ENCODE data around the gene TCF3. TPM values are rescaled to one million over a fixed set of nuclear protein-coding genes. Genes with fewer than 3 reads are reported as not detected.

Gene TCF3
- total and polyA plus RNA-seq, 5 donors from 2014 or later = 3.4 to 56.5 (median 3.6) TPM

GRCh38 chr19:1585243-1585580 lies 67.2 kb downstream of the TCF3 start:
- H3K27me3 ChIP-seq (ENCODE audit: control insufficient read depth, insufficient read depth, low read length) = no peaks in the 10 kb centered on the region
- no peak overlapping the region for H3K27ac ChIP-seq (ENCODE audit: insufficient read depth, low read length, poor library complexity, severe bottlenecking)
- H3K9me3 Mint-ChIP-seq = no peaks in the 10 kb centered on the region
- DNase-seq (no peak), ATAC-seq (ENCODE audit: low read depth in 2 of 2) (no peak)
- H3K27ac Mint-ChIP-seq = no peak overlapping the region
- H3K4me1 Mint-ChIP-seq = peaks cover 0 to 12% (median 3%) of the 10 kb centered on the region in 4 donors
- H3K36me3 ChIP-seq (ENCODE audit: control insufficient read depth, insufficient read depth, low read length) = peaks cover 16% of the 10 kb centered on the region
- H3K4me3 ChIP-seq (ENCODE audit: low read depth, low read length) = no peak overlapping the region
- H3K4me1 ChIP-seq (ENCODE audit: control insufficient read depth, insufficient read depth, low read length, poor library complexity, severe bottlenecking) = peaks cover under 1% of the 10 kb centered on the region
- H3K27me3 Mint-ChIP-seq = no peaks in the 10 kb centered on the region
- no peak overlapping the region for H3K4me3 Mint-ChIP-seq
- H3K9me3 ChIP-seq (ENCODE audit: control insufficient read depth in 2 of 2, low read length in 2 of 2) = no peaks in the 10 kb centered on the region
- no peaks in the 10 kb centered on the region for H3K36me3 Mint-ChIP-seq

GRCh38 chr19:1584500-1585242 lies 67.7 kb downstream of the TCF3 start:
- no peak for ATAC-seq (ENCODE audit: low read depth in 2 of 2)
- no peak overlapping the region for H3K27ac ChIP-seq (ENCODE audit: insufficient read depth, low read length, poor library complexity, severe bottlenecking)
- no peaks in the 10 kb centered on the region for H3K9me3 ChIP-seq (ENCODE audit: control insufficient read depth in 2 of 2, low read length in 2 of 2)
- peak overlapping the region in 1 of 3 donors; percentile 43 for H3K27ac Mint-ChIP-seq
- no peaks in the 10 kb centered on the region for H3K27me3 ChIP-seq (ENCODE audit: control insufficient read depth, insufficient read depth, low read length)
- H3K4me1 Mint-ChIP-seq = peaks cover 0 to 10% (median 3%) of the 10 kb centered on the region in 4 donors
- DNase-seq = no peak
- H3K4me3 Mint-ChIP-seq = no peak overlapping the region
- peaks cover 20% of the 10 kb centered on the region for H3K36me3 ChIP-seq (ENCODE audit: control insufficient read depth, insufficient read depth, low read length)
- H3K4me1 ChIP-seq (ENCODE audit: control insufficient read depth, insufficient read depth, low read length, poor library complexity, severe bottlenecking) = no peaks in the 10 kb centered on the region
- no peaks in the 10 kb centered on the region for H3K9me3 Mint-ChIP-seq
- no peaks in the 10 kb centered on the region for H3K27me3 Mint-ChIP-seq
- peaks cover 4% of the 10 kb centered on the region for H3K36me3 Mint-ChIP-seq
- H3K4me3 ChIP-seq (ENCODE audit: low read depth, low read length) = no peak overlapping the region

- Mint-ChIP-seq H3K36me3 (peaks cover 4% of the 10 kb centered on the region), H3K27ac (no peak overlapping the region), H3K4me1 (peaks cover 0 to 8% (median 2%) of the 10 kb centered on the region in 4 donors), H3K27me3 (no peaks in the 10 kb centered on the region), H3K4me3 (no peak overlapping the region), H3K9me3 (no peaks in the 10 kb centered on the region)
- H3K4me3 ChIP-seq (ENCODE audit: low read depth, low read length) = no peak overlapping the region
- peaks cover 24% of the 10 kb centered on the region for H3K36me3 ChIP-seq (ENCODE audit: control insufficient read depth, insufficient read depth, low read length)
- H3K27ac ChIP-seq (ENCODE audit: insufficient read depth, low read length, poor library complexity, severe bottlenecking) = no peak overlapping the region
- no peaks in the 10 kb centered on the region for H3K27me3 ChIP-seq (ENCODE audit: control insufficient read depth, insufficient read depth, low read length)
- DNase-seq (no peak), ATAC-seq (ENCODE audit: low read depth in 2 of 2) (no peak)
- no peaks in the 10 kb centered on the region for H3K9me3 ChIP-seq (ENCODE audit: control insufficient read depth in 2 of 2, low read length in 2 of 2)
- no peaks in the 10 kb centered on the region for H3K4me1 ChIP-seq (ENCODE audit: control insufficient read depth, insufficient read depth, low read length, poor library complexity, severe bottlenecking)
These were observed 70.2 kb downstream of the TCF3 start for GRCh38 chr19:1582201-1582600.

GRCh38 chr19:1580957-1581356 lies 71.5 kb downstream of the TCF3 start:
- H3K4me1 ChIP-seq (ENCODE audit: control insufficient read depth, insufficient read depth, low read length, poor library complexity, severe bottlenecking) = no peaks in the 10 kb centered on the region
- Mint-ChIP-seq H3K9me3 (no peaks in the 10 kb centered on the region), H3K4me1 (peaks cover 0 to 8% (median 2%) of the 10 kb centered on the region in 4 donors), H3K27me3 (no peaks in the 10 kb centered on the region), H3K4me3 (no peak overlapping the region), H3K27ac (no peak overlapping the region), H3K36me3 (peaks cover 4% of the 10 kb centered on the region)
- H3K9me3 ChIP-seq (ENCODE audit: control insufficient read depth in 2 of 2, low read length in 2 of 2) = no peaks in the 10 kb centered on the region
- H3K4me3 ChIP-seq (ENCODE audit: low read depth, low read length) = no peak overlapping the region
- H3K27ac ChIP-seq (ENCODE audit: insufficient read depth, low read length, poor library complexity, severe bottlenecking) = no peak overlapping the region
- DNase-seq = no peak
- peaks cover 24% of the 10 kb centered on the region for H3K36me3 ChIP-seq (ENCODE audit: control insufficient read depth, insufficient read depth, low read length)
- no peaks in the 10 kb centered on the region for H3K27me3 ChIP-seq (ENCODE audit: control insufficient read depth, insufficient read depth, low read length)
- ATAC-seq (ENCODE audit: low read depth in 2 of 2) = no peak

GRCh38 chr19:1580382-1580781 lies 72.0 kb downstream of the TCF3 start:
- Histone ChIP-seq H3K4me3 (ENCODE audit: low read depth, low read length) (no peak overlapping the region), H3K36me3 (ENCODE audit: control insufficient read depth, insufficient read depth, low read length) (peaks cover 24% of the 10 kb centered on the region), H3K27me3 (ENCODE audit: control insufficient read depth, insufficient read depth, low read length) (no peaks in the 10 kb centered on the region), H3K4me1 (ENCODE audit: control insufficient read depth, insufficient read depth, low read length, poor library complexity, severe bottlenecking) (no peaks in the 10 kb centered on the region), H3K9me3 (ENCODE audit: control insufficient read depth in 2 of 2, low read length in 2 of 2) (no peaks in the 10 kb centered on the region), H3K27ac (ENCODE audit: insufficient read depth, low read length, poor library complexity, severe bottlenecking) (no peak overlapping the region)
- no peak for ATAC-seq (ENCODE audit: low read depth in 2 of 2)
- Mint-ChIP-seq H3K27ac (no peak overlapping the region), H3K4me1 (peaks cover 0 to 2% (median 0%) of the 10 kb centered on the region in 4 donors), H3K4me3 (no peak overlapping the region), H3K36me3 (peaks cover 7% of the 10 kb centered on the region), H3K9me3 (no peaks in the 10 kb centered on the region), H3K27me3 (no peaks in the 10 kb centered on the region)
- no peak for DNase-seq

- H3K27ac Mint-ChIP-seq = no peak overlapping the region
- H3K36me3 Mint-ChIP-seq = peaks cover 7% of the 10 kb centered on the region
- DNase-seq (no peak), ATAC-seq (ENCODE audit: low read depth in 2 of 2) (no peak)
- no peaks in the 10 kb centered on the region for H3K27me3 Mint-ChIP-seq
- H3K4me3 Mint-ChIP-seq = no peak overlapping the region
- Histone ChIP-seq H3K4me3 (ENCODE audit: low read depth, low read length) (no peak overlapping the region), H3K9me3 (ENCODE audit: control insufficient read depth in 2 of 2, low read length in 2 of 2) (no peaks in the 10 kb centered on the region), H3K36me3 (ENCODE audit: control insufficient read depth, insufficient read depth, low read length) (peaks cover 22% of the 10 kb centered on the region), H3K27me3 (ENCODE audit: control insufficient read depth, insufficient read depth, low read length) (no peaks in the 10 kb centered on the region), H3K27ac (ENCODE audit: insufficient read depth, low read length, poor library complexity, severe bottlenecking) (no peak overlapping the region), H3K4me1 (ENCODE audit: control insufficient read depth, insufficient read depth, low read length, poor library complexity, severe bottlenecking) (no peaks in the 10 kb centered on the region)
- H3K9me3 Mint-ChIP-seq = no peaks in the 10 kb centered on the region
- H3K4me1 Mint-ChIP-seq = peaks cover 0 to 2% (median 0%) of the 10 kb centered on the region in 4 donors
These were observed 73.2 kb downstream of the TCF3 start for GRCh38 chr19:1579222-1579621.

GRCh38 chr19:1577929-1578618 lies 74.3 kb downstream of the TCF3 start:
- Mint-ChIP-seq H3K36me3 (peaks cover 7% of the 10 kb centered on the region), H3K9me3 (no peaks in the 10 kb centered on the region), H3K27me3 (no peaks in the 10 kb centered on the region), H3K4me1 (peaks cover 0 to 2% (median under 1%) of the 10 kb centered on the region in 4 donors), H3K27ac (no peak overlapping the region), H3K4me3 (no peak overlapping the region)
- no peak overlapping the region for H3K4me3 ChIP-seq (ENCODE audit: low read depth, low read length)
- DNase-seq = no peak
- H3K27me3 ChIP-seq (ENCODE audit: control insufficient read depth, insufficient read depth, low read length) = no peaks in the 10 kb centered on the region
- no peak for ATAC-seq (ENCODE audit: low read depth in 2 of 2)
- peaks cover 22% of the 10 kb centered on the region for H3K36me3 ChIP-seq (ENCODE audit: control insufficient read depth, insufficient read depth, low read length)
- no peaks in the 10 kb centered on the region for H3K9me3 ChIP-seq (ENCODE audit: control insufficient read depth in 2 of 2, low read length in 2 of 2)
- H3K27ac ChIP-seq (ENCODE audit: insufficient read depth, low read length, poor library complexity, severe bottlenecking) = no peak overlapping the region
- no peaks in the 10 kb centered on the region for H3K4me1 ChIP-seq (ENCODE audit: control insufficient read depth, insufficient read depth, low read length, poor library complexity, severe bottlenecking)

Measured in CD4-positive, CD25-positive, alpha-beta regulatory T cell (primary cell).